A673 (cell line): ENCODE results near the gene CDH4. TPM values are rescaled to one million over a fixed set of nuclear protein-coding genes. Genes with fewer than 3 reads are reported as not detected.

Experiments
- BruUV-seq: library from RNA; stranded (reverse); fragments of 400-500 nt; replicated peaks from 2 replicates; lab custom pipeline; 2021; lab: Mats Ljungman, UMichigan
- CTCF ChIA-PET: fragments of 300-600 bp; sonication (Branson Sonifier 250); formaldehyde crosslinking; loops from one replicate; lab custom pipeline; 2022; ENCODE audit warnings: antibody characterized with exemption; lab: Charles Lee
- POLR2A ChIA-PET: fragments of 300-600 bp; sonication (Branson Sonifier 250); formaldehyde crosslinking; loops from one replicate; lab custom pipeline; 2022; ENCODE audit warnings: antibody characterized with exemption; ENCODE audit not compliant: low non-redundant PET; lab: Charles Lee
- DNase-seq: peaks from one replicate; pipeline ENCODE4 v3.0.0-alpha.2; 2015; ENCODE audit warnings: low spot score
- H3K27ac ChIP-seq: fragments of 200-600 bp; sonication (generic); 2 replicates; pipeline ENCODE4 v1.5.1; 2016; ENCODE audit warnings: mixed run types, low read depth, mild to moderate bottlenecking, mixed read lengths, antibody characterized with exemption, low read length; ENCODE audit not compliant: poor library complexity, severe bottlenecking
- H3K27me3 ChIP-seq: fragments of 200-600 bp; sonication (generic); replicated peaks from 2 replicates; pipeline ENCODE4 v1.6.1; 2017; ENCODE audit warnings: mixed run types, low read depth, mild to moderate bottlenecking, mixed read lengths, antibody characterized with exemption, low read length; ENCODE audit not compliant: insufficient read depth, poor library complexity
- H3K36me3 ChIP-seq: fragments of 200-600 bp; sonication (generic); 2 replicates; pipeline ENCODE4 v1.6.1; 2016; ENCODE audit warnings: mixed run types, mild to moderate bottlenecking, mixed read lengths, antibody characterized with exemption, low read length; ENCODE audit not compliant: insufficient read depth, poor library complexity, severe bottlenecking
- H3K4me1 ChIP-seq: fragments of 200-600 bp; sonication (generic); 2 replicates; pipeline ENCODE4 v1.6.1; 2017; ENCODE audit warnings: mixed run types, mild to moderate bottlenecking, mixed read lengths, antibody characterized with exemption, low read length; ENCODE audit not compliant: insufficient read depth, poor library complexity, severe bottlenecking
- H3K4me3 ChIP-seq: fragments of 200-600 bp; sonication (generic); 2 replicates; pipeline ENCODE4 v1.5.1; 2016; ENCODE audit warnings: low read depth, mixed run types, mild to moderate bottlenecking, mixed read lengths, low read length; ENCODE audit not compliant: poor library complexity, severe bottlenecking
- H3K9me3 ChIP-seq: fragments of 200-600 bp; sonication (generic); 2 replicates; pipeline ENCODE4 v1.6.1; 2016; ENCODE audit warnings: mixed run types, low read depth, mild to moderate bottlenecking, mixed read lengths, antibody characterized with exemption, low read length; ENCODE audit not compliant: poor library complexity, severe bottlenecking
- EZH2 ChIP-seq: fragments of 200-600 bp; sonication (generic); IDR thresholded peaks from 2 replicates; pipeline ENCODE4 v1.6.1; 2017; ENCODE audit warnings: borderline replicate concordance, low read depth, mild to moderate bottlenecking, mixed read lengths, antibody characterized with exemption, low read length; ENCODE audit not compliant: poor library complexity, severe bottlenecking
- intact Hi-C: fragments of 100-400 bp; cut with micrococcal nuclease; formaldehyde crosslinking; loops from one replicate; pipeline ENCODE4 v1.10.0; 2022; ENCODE audit not compliant: unreplicated experiment
- total RNA-seq: library from RNA; stranded (reverse); gene quantifications from 2 replicates; pipeline ENCODE4 v1.2.3, GENCODE V29; 2021
- TF ChIP-seq, protein P1 (sequence below): fragments of 300-800, 200-600 bp; sonication (generic); conservative IDR thresholded peaks from 2 replicates; pipeline ENCODE4 v1.5.1; 2017; ENCODE audit warnings: low read depth, mild to moderate bottlenecking, antibody characterized with exemption, low read length, moderate library complexity, mixed read lengths

CDH4 gene
- total RNA-seq, 1 experiment from 2014 or later, result 8.3 TPM

- Histone ChIP-seq H3K9me3 (no peaks in the 10 kb centered on the region), H3K36me3 (no peaks in the 10 kb centered on the region), H3K27me3 (peaks cover 28% of the 10 kb centered on the region), H3K4me3 (no peak overlapping the region), H3K4me1 (no peaks in the 10 kb centered on the region), H3K27ac (no peak overlapping the region)
- POLR2A ChIA-PET, result no interaction called here
- no TSS peak for BruUV-seq
- CTCF ChIA-PET, result no interaction called here
- DNase-seq, result no peak
- TF ChIP-seq, protein P1, sequence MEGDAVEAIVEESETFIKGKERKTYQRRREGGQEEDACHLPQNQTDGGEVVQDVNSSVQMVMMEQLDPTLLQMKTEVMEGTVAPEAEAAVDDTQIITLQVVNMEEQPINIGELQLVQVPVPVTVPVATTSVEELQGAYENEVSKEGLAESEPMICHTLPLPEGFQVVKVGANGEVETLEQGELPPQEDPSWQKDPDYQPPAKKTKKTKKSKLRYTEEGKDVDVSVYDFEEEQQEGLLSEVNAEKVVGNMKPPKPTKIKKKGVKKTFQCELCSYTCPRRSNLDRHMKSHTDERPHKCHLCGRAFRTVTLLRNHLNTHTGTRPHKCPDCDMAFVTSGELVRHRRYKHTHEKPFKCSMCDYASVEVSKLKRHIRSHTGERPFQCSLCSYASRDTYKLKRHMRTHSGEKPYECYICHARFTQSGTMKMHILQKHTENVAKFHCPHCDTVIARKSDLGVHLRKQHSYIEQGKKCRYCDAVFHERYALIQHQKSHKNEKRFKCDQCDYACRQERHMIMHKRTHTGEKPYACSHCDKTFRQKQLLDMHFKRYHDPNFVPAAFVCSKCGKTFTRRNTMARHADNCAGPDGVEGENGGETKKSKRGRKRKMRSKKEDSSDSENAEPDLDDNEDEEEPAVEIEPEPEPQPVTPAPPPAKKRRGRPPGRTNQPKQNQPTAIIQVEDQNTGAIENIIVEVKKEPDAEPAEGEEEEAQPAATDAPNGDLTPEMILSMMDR, result no peak
- TF ChIP-seq EZH2, result no peak
- intact Hi-C loops, result no loop called here
These were observed 467.8 kb downstream of the CDH4 start for GRCh38 chr20:61719691-61720347.

DNA sequence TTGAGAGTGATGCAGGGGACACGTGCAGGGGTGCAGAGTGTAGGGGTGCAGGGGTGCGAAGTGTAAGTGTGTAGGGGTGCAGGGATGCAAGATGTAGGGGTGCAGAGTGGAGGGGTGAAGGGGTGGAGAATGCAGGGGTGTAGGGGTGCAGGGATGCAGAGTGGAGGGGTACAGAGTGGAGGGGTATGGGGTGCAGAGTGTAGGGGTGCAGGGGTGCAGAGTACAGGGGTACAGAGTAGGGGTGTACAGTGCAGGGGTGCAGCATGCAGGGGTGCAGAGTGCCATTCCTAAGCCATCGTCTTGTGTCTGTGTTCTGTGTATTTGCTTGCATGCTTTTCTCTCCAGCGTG is 468.3 kb downstream of the CDH4 start:
- H3K27ac ChIP-seq, result no peak overlapping the region
- H3K4me3 ChIP-seq, result no peak overlapping the region
- TF ChIP-seq, protein P1, result no peak
- TF ChIP-seq EZH2, result no peak
- DNase-seq, result no peak
- POLR2A ChIA-PET, result no interaction called here
- no peaks in the 10 kb centered on the region for H3K4me1 ChIP-seq
- peaks cover 28% of the 10 kb centered on the region for H3K27me3 ChIP-seq
- H3K9me3 ChIP-seq, result no peaks in the 10 kb centered on the region
- H3K36me3 ChIP-seq, result no peaks in the 10 kb centered on the region
- intact Hi-C loops, result no loop called here
- CTCF ChIA-PET, result no interaction called here
- no TSS peak for BruUV-seq

GRCh38 chr20:61722146-61722678 is 470.2 kb downstream of the CDH4 start:
- no peak for DNase-seq
- H3K36me3 ChIP-seq, result no peaks in the 10 kb centered on the region
- intact Hi-C loops, result no loop called here
- ChIA-PET CTCF (no interaction called here), POLR2A (no interaction called here)
- no peak overlapping the region for H3K4me3 ChIP-seq
- TF ChIP-seq, protein P1, result no peak
- no peak for TF ChIP-seq EZH2
- H3K9me3 ChIP-seq, result no peaks in the 10 kb centered on the region
- peaks cover 28% of the 10 kb centered on the region for H3K27me3 ChIP-seq
- H3K27ac ChIP-seq, result no peak overlapping the region
- H3K4me1 ChIP-seq, result no peaks in the 10 kb centered on the region
- BruUV-seq, result no TSS peak
